Upper lobe of left lung (tissue), 6 donors: Measurements from ENCODE around the gene ARHGAP42. TPM values are rescaled to one million over a fixed set of nuclear protein-coding genes. Genes with fewer than 3 reads are reported as not detected.

Experiments used
- ATAC-seq, 2 donors: fragments of 200-7000 bp; cut with Tn5 transposase; one replicate each; pipeline ENCODE4 v1.9.1; 2022; ENCODE audit warnings: mild to moderate bottlenecking in 2 of 2, moderate library complexity in 2 of 2; ENCODE audit not compliant: low FRiP score in 2 of 2
- DNase-seq, 2 donors: peaks; one replicate each; pipeline ENCODE4 v3.0.0-alpha.2; 2019 to 2020
- H3K27ac ChIP-seq, 4 donors: fragments of 200-600 bp; sonication (generic); one replicate each; pipeline ENCODE4 v1.5.1; 2016 to 2019
- H3K27me3 ChIP-seq, 4 donors: fragments of 200-600 bp; sonication (generic); one replicate each; pipeline ENCODE4 v1.5.1; 2017 to 2019
- H3K36me3 ChIP-seq, 4 donors: fragments of 200-600 bp; sonication (generic); one replicate each; pipeline ENCODE4 v1.5.1; 2016 to 2019
- H3K4me1 ChIP-seq, 4 donors: fragments of 200-600 bp; sonication (generic); one replicate each; pipeline ENCODE4 v1.5.1; 2018 to 2019
- H3K4me3 ChIP-seq, 4 donors: fragments of 200-600 bp; sonication (generic); one replicate each; pipeline ENCODE4 v1.5.1; 2017 to 2019; ENCODE audit warnings: mild to moderate bottlenecking in 2 of 4, moderate library complexity in 1 of 4
- H3K9me3 ChIP-seq, 4 donors: fragments of 200-600 bp; sonication (generic); one replicate each; pipeline ENCODE4 v1.5.1; 2018 to 2019
- EP300 ChIP-seq, 4 donors: sonication (generic); formaldehyde crosslinking; IDR thresholded peaks; one replicate each; pipeline ENCODE4 v1.5.1; 2017; ENCODE audit warnings: antibody characterized with exemption in 4 of 4, control low read depth in 2 of 4
- POLR2A ChIP-seq, 4 donors: fragments of 450-650 bp; IDR thresholded peaks; one replicate each; pipeline ENCODE4 v1.5.1; 2016 to 2017; ENCODE audit warnings: antibody characterized with exemption in 4 of 4, mild to moderate bottlenecking in 2 of 4
- POLR2AphosphoS5 ChIP-seq, 2 donors: sonication (generic); formaldehyde crosslinking; IDR thresholded peaks; one replicate each; pipeline ENCODE4 v1.5.1; 2017; ENCODE audit warnings: antibody characterized with exemption in 2 of 2
- WGBS, 2 donors: methylation state at CpG; one replicate each; pipeline ENCODE4 v1.1.5; 2017 to 2018; 5-methylcytosine and 5-hydroxymethylcytosine counted together
- total RNA-seq, 6 donors: library from RNA; depleted of rRNA in 4 of 6; stranded (reverse); fragments of >200 nt in 4 of 6; gene quantifications; one replicate each; pipeline versions ENCODE4 v1.1.0 to v1.2.1, GENCODE V29; 2016 to 2021
- TF ChIP-seq, protein P1 (sequence below), 6 experiments: fragments of 450-650 bp in 4 of 6; fragments of 200-600 bp in 2 of 6; sonication (generic) in 2 of 6; IDR thresholded peaks; one replicate each; pipeline ENCODE4 v1.5.1; 2016 to 2019; ENCODE audit warnings: antibody characterized with exemption in 6 of 6
- donor health status: DM: no; HTN: no; CAD: no; lungs with moderate emphysema.
- donor health status: DM: no; HTN: yes; CAD: no; lungs with severe emphysema.

The ARHGAP42 gene
- total RNA-seq, 6 donors from 2014 or later: 8.7 to 44.9 (median 23.6) TPM

DNA sequence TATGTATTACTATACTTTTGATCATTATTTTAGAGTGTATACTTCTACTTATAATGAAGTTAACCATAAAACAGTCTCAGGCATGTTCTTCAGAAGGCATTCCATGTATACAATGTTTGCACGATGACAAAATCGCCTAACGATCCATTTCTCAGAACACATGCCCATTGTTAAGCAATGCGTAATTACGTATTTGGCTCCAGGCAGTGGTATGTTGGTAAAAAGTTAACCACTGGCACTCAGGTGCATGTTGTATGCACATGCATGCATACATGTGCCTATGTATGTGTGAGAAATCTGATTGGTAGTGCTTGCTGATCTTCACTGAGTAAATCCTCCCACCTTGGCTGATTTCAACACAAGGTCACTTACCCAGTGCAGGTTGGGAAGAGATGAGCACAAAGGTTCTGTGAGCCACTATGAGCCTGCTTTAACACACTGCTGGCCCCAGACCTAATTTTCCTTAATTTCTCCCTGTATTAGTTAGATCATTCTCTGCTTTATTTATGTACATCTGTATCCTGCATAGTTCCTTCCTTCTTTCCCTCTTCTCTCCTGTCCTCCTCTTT is 164.6 kb downstream of the ARHGAP42 start:
- Histone ChIP-seq H3K27me3 (no peaks in the 10 kb centered on the region), H3K27ac (no peak overlapping the region), H3K4me1 (no peaks in the 10 kb centered on the region), H3K4me3 (no peak overlapping the region), H3K36me3 (no peaks in the 10 kb centered on the region), H3K9me3 (no peaks in the 10 kb centered on the region)
- TF ChIP-seq, protein P1, sequence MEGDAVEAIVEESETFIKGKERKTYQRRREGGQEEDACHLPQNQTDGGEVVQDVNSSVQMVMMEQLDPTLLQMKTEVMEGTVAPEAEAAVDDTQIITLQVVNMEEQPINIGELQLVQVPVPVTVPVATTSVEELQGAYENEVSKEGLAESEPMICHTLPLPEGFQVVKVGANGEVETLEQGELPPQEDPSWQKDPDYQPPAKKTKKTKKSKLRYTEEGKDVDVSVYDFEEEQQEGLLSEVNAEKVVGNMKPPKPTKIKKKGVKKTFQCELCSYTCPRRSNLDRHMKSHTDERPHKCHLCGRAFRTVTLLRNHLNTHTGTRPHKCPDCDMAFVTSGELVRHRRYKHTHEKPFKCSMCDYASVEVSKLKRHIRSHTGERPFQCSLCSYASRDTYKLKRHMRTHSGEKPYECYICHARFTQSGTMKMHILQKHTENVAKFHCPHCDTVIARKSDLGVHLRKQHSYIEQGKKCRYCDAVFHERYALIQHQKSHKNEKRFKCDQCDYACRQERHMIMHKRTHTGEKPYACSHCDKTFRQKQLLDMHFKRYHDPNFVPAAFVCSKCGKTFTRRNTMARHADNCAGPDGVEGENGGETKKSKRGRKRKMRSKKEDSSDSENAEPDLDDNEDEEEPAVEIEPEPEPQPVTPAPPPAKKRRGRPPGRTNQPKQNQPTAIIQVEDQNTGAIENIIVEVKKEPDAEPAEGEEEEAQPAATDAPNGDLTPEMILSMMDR (IDR thresholded peaks at IDR 0.05): no peak
- WGBS, 2 donors: 76 to 81% methylated on average over 5 of the region's 5 CpGs
- DNase-seq (no peak), ATAC-seq (no peak)

DNA sequence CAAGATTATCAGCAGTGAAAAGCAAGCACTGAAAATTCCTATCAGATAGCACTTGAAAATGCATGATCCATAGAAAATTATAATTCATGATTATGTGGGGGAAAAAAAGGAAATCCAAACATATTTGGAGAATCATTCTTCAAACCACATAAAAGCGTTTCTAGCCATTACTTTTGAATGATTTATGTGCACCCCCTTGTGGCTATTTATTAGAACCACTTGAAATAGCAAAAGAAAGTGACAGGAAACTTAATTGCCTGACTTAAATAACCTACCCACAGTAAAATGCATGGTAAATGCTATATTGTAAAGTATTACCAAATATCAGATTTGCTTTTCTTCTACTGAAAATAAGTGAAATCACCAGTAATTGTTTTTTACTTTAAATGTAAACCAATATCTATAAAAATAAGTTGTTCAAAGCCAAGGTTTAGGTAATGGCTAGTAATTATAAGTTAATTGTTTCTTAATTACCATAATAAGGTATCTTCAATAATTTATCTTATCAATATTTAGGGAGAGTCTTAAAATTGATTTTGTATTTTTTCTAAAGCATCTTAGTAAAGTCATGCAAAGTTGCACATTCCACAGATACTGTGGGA is 168.5 kb downstream of the ARHGAP42 start:
- ATAC-seq: peak in 1 of 2 donors; percentile 48
- Histone ChIP-seq H3K9me3 (no peaks in the 10 kb centered on the region), H3K4me1 (no peaks in the 10 kb centered on the region), H3K27ac (no peak overlapping the region), H3K4me3 (no peak overlapping the region), H3K36me3 (no peaks in the 10 kb centered on the region), H3K27me3 (no peaks in the 10 kb centered on the region)
- DNase-seq: no peak
- 0% methylated on average over 1 of the region's 1 CpG for WGBS, 2 donors
- no peak for TF ChIP-seq POLR2AphosphoS5 (IDR thresholded peaks at IDR 0.05)
- no peak for TF ChIP-seq POLR2A (IDR thresholded peaks at IDR 0.05)
- TF ChIP-seq, protein P1 (IDR thresholded peaks at IDR 0.05): peak; percentile 31 to 64 (median 52)
- no peak for TF ChIP-seq EP300 (IDR thresholded peaks at IDR 0.05)

DNA sequence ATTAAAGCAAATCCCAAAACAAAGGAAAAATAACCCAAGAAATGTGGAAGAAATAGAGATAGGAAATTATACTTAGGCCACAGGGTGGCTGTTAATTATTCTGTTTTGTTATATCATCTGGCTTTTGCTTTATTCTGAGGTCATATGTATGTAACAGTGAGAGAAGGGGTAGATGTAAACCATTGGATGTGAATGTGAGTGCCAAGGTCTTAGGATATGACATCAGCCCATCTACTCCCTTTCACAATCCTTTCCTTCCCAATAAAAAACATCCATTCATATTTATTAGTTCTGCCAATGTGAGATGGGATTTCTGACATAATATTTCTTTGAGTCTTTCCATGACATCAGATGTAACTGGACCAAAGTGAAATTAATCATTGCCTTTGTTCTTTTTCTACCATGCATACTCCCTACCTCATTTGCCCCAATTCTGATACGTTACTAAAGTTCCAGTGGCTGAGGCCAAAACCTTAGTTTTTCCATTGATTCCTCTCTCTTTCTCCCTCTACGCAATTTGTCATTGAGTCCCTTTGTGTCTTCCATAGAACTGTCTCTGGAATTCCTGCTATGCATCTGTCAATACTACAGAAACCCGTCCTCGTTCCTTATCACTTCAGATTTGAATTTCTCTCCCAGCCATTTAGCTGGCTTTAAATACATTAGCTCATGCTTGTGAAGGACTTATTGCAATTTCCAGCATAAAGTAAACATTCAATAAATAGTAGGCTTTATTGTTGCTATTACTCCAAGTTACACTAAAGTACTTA is 170.3 kb downstream of the ARHGAP42 start:
- 67 to 70% methylated on average over 4 of the region's 4 CpGs for WGBS, 2 donors
- TF ChIP-seq POLR2AphosphoS5 (IDR thresholded peaks at IDR 0.05): no peak
- TF ChIP-seq POLR2A (IDR thresholded peaks at IDR 0.05): no peak
- TF ChIP-seq, protein P1 (IDR thresholded peaks at IDR 0.05): no peak
- no peak for TF ChIP-seq EP300 (IDR thresholded peaks at IDR 0.05)
- Histone ChIP-seq H3K27me3 (no peaks in the 10 kb centered on the region), H3K9me3 (no peaks in the 10 kb centered on the region), H3K36me3 (no peaks in the 10 kb centered on the region), H3K4me3 (no peak overlapping the region), H3K27ac (no peak overlapping the region), H3K4me1 (no peaks in the 10 kb centered on the region)
- peak in 1 of 2 donors; percentile 53 for ATAC-seq
- DNase-seq: no peak

DNA sequence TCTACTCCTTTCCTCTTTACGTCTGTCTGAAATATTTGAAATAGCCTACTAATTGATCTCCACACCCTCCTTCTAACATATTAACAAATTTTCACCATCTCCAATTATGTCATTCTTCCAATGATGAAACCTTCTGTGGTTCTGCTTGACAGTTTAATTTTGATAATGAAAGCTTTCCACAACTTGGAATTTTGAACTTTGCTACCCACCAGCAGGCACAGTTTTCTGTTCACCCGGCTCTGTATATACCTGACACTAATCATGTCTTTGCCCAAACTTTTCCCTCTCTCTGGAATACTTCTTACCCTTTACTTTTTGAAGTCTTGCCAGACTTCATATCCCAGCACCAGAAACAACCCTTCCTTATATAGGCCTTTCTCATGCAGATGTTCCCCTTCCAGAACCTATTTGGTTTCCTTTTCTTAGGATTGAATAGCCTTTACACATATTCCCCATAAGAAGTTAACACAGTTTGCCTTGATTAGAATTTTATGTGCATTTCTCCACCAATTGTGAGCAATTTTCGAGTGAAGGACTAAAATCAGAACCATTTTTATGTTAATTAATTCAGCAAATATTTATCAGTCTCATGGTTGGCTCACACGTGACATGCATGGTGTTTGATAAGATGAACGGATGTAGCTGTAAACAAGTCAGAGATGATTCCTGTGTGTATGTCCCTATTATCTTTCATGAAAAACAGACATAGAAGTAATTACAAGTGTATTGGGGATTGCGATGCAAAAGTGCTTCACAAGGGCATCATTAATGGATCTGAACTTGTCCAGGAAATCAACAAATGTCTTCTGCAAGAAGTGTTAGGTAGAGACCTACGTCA is 173.4 kb downstream of the ARHGAP42 start:
- H3K27me3 ChIP-seq: no peaks in the 10 kb centered on the region
- no peaks in the 10 kb centered on the region for H3K4me1 ChIP-seq
- no peaks in the 10 kb centered on the region for H3K36me3 ChIP-seq
- DNase-seq (no peak), ATAC-seq (no peak)
- TF ChIP-seq EP300 (IDR thresholded peaks at IDR 0.05): no peak
- no peak for TF ChIP-seq POLR2A (IDR thresholded peaks at IDR 0.05)
- TF ChIP-seq POLR2AphosphoS5 (IDR thresholded peaks at IDR 0.05): no peak
- TF ChIP-seq, protein P1 (IDR thresholded peaks at IDR 0.05): no peak
- H3K27ac ChIP-seq: no peak overlapping the region
- no peaks in the 10 kb centered on the region for H3K9me3 ChIP-seq
- no peak overlapping the region for H3K4me3 ChIP-seq
- 86 to 88% methylated on average over 7 of the region's 7 CpGs for WGBS, 2 donors
